SKM-1 treated with dmso at 0.1 percent for 144 hours (cell line): ENCODE measurements around the gene HK1.
"Not testable (repeated sequence)": the region's sequence is repeated elsewhere in the genome, so short reads cannot be mapped to it uniquely, and the experiment has no call there.

Source experiments
- DNase-seq: peaks from one replicate; lab custom pipeline; 2025; ENCODE audit not compliant: unreplicated experiment; lab: John Stamatoyannopoulos, UW

HK1 gene

DNA sequence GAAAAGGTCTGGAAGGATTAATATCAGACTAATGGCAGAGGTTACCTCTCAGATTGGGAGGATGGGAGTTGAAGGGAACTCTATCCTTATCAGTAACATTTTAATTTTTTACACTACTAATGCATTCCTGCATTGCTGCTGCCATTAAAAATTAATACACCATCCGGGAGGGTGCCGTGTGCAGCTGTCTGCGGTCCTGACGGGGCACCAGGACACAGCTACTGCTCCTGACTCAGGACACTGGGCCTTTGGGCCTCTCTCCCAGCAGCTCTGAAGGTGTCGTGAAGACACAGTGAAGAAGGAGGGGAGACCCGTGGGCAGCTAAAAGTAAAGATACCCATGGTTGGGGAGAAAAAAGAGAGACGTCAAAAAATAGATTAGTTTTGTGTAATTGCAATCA, 23.4 kb upstream of the HK1 start:
- no peak for DNase-seq

DNA sequence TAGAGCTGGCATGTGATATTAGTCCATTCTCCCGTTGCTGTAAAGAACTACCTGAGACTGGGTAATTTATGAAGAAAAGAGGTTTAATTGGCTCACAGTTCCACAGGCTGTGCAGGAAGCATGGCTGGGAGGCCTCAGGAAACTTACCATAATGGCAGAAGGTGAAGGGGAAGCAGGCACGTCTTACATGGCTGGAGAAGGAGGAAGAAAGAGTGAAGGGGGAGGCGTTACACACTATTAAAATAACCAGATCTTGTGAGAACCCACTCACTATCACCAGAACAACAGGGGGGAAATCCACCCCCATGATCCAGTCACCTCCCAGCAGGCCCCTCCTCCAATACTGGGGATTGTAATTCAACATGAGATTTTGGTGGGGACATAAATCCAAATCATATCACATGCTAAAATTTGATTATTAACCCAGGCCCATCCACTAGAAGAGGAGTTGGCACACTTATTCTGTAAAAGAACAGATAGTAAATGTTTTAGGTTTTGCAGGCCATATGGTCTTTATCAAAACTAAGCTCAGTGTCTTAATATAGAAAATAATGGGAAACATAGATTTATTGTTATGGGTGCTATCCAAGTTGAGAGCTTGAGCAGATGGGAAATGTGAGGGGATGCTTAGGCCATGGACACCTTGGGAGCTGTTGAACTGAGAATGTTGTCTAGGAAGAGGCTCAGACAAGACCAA, 18.6 kb upstream of the HK1 start:
- DNase-seq = no peak

DNA sequence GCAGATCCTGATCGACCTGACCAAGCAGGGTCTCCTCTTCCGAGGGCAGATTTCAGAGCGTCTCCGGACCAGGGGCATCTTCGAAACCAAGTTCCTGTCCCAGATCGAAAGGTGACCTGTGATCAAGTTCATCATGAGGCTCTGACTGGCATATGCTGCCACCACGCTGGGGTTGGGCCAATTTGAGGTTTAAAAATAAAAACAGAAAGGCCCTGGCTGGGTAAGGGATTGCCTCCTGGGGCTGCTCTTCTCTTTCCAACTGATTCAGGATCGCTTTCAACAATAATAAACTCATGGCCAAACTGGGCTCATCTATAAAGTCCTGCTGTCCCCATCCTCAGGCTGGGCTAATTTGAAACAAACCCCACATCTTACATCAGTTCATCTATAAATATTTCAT, 17.1 kb upstream of the HK1 start:
- DNase-seq = no peak

DNA sequence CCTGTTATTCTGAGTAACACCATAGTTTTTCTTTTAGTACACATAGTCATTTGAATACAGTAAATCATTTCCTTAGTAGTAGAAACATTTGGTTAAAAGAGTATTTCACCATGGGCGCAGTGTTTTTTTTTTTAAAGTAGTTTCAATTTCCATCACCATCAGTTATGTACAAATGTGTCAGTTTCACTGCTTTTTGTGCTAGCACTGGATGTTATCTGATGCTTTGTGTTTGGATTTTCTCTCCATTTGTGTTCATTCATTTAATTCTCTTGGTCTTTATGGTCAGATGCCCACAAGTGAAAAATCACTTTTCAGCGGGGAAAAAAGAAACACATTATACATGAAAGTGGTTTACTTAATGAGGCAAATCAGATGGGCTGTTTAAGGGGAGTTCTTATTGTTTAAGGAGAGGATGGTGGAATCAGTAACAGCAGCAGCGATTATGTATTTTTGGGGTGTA, 16.0 kb upstream of the HK1 start:
- no peak for DNase-seq

DNA sequence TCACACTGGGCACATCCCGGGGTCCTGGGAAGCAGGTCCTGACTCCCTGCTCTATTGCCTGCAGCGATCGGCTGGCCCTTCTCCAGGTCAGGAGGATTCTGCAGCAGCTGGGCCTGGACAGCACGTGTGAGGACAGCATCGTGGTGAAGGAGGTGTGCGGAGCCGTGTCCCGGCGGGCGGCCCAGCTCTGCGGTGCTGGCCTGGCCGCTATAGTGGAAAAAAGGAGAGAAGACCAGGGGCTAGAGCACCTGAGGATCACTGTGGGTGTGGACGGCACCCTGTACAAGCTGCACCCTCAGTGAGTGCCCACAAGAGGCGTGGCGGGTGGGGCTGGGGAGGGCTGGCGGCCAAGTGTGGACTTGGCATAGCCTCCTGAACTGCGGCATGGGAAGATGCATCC, 12.8 kb upstream of the HK1 start:
- DNase-seq = no peak

DNA sequence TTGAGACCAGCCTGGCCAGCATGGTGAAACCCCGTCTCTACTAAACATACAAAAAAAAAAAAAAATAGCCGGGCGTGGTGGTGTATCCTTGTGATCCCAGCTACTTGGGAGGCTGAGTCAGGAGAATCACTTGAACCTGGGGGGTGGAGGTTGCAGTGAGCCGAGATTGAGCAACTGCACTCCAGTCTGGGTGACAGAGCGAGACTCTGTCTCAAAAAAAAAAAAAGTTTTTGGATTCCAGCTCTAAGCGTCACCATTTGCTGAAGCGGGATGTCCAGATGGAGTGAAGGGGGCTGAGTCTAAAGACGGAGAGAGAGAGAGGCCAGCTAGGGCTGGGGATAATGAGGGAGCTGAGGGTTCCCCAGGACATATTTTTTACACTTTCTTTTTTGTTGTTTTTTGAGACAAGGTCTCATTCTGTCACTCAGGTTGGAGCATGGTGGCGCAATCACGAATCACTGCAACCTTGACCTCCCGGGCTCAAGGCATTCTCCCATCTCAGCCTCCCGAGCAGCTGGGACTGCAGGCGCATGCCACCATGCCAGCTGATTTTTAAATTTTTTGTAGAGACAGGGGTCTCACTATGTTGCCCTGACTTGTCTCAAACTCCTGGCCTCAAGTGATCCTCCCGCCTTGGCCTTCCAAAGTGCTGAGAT, 9.4 kb upstream of the HK1 start:
- DNase-seq = no peak

DNA sequence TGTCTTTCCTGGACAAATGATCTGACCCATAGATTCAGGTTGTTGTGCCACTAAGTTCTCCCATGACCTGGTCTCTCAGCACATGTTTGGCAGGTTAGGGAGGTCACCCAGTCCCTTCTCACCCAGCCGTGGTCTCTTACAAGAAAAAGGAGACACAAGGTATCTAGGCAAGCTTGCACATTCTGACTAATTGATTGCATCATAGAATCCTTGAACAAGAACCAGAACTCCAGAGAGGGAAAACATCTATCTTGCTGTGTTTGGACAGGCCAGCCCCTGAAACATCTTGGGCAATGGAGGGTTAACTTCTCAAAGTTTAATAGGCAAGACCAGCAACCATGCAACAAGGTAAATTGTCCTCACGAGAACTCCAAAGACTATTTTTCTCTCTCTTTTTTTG, 8.5 kb upstream of the HK1 start:
- DNase-seq = no peak

DNA sequence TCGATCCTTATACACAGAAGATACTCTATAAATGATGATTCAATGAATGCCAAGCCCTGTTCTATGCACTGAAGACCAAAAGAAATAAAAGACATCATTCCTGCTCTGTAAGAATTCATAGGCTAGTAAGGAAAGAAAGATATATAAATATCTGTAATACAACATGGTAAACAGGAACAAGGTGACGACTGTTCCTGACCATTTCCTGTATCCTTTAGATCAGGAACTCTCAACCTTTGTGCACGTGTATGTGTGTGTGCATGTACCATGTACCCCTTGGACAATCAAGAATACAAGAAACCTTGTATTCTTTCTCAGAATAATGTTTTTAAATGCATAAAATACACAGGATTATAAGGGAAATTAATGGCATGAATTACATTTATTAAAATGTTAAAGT, 7.3 kb upstream of the HK1 start:
- no peak for DNase-seq

DNA sequence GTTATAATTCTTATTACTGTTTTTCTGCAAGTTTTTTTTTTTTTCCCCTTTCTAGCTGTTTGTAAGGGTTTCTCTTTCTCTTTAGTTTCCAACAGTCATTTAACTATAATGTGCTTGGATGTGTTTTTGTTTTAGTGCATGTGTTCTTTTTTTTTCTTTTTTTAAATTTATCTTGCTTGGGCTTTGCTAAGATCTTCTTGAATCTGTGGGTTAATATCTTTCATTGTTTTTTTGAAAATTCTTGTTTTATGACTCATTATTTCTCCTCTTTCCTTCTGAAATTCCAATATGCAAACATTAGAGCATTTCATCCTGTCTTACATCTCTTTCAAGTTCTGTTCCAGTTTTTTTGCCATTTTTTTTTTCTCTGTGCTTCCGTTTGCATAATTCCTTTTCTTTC, 5.7 kb upstream of the HK1 start:
- no peak for DNase-seq

DNA sequence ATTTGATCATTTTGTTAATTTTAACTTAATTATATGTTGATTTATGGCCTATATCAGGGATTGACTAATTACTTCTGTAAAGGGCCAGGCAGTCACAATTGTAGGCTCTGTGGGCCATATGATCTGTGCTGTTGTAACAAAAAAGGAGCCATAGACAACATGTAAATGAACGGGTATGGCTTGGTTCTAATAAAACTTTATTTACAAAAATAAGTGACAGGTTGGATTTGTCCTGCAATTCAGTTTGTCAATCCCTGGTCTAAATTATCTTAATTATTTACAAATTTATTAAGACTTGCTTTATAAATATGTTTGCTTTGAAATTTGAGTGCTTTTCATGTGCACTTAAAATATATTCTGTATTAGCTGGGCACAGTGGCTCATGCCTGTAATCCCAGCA, 2.9 kb upstream of the HK1 start:
- DNase-seq = no peak

DNA sequence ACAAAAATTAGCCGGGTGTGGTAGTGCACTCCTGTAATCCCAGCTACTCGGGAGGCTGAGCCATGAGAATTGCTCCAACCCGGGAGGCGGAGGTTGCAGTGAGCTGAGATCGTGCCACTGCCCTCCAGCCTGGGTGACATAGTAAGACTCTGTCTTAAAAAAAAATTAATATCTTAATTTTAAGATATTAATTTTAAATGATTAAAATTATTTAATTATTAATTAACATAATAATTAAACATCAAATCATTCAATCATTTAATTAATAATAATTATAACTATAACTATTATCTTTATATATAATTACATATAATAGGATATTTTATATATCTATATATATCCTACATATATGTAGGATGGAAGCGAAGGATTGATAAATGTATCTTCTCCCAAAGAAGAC, 1.8 kb upstream of the HK1 start:
- DNase-seq = no peak

DNA sequence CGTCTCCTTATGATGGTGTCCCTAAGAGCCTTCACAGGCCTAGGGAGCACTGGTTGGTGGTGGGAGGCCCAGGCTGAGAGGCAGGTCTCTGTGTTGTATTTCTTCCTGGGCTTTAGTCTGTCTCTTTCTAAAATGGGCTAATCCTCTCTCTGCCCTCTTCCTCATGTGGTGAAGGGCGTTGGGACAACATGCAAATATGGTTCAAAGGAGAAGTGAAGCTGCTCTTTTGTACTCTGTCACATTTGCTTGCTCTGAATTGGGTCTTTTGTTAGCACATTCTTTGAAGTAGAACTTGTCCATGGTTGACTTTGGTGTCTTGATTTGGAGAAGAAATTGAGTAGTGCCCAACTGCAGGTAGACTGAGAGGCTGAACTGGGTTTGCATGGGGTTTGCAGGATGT, 814 bp downstream of the HK1 start:
- DNase-seq = peak; percentile 50

DNA sequence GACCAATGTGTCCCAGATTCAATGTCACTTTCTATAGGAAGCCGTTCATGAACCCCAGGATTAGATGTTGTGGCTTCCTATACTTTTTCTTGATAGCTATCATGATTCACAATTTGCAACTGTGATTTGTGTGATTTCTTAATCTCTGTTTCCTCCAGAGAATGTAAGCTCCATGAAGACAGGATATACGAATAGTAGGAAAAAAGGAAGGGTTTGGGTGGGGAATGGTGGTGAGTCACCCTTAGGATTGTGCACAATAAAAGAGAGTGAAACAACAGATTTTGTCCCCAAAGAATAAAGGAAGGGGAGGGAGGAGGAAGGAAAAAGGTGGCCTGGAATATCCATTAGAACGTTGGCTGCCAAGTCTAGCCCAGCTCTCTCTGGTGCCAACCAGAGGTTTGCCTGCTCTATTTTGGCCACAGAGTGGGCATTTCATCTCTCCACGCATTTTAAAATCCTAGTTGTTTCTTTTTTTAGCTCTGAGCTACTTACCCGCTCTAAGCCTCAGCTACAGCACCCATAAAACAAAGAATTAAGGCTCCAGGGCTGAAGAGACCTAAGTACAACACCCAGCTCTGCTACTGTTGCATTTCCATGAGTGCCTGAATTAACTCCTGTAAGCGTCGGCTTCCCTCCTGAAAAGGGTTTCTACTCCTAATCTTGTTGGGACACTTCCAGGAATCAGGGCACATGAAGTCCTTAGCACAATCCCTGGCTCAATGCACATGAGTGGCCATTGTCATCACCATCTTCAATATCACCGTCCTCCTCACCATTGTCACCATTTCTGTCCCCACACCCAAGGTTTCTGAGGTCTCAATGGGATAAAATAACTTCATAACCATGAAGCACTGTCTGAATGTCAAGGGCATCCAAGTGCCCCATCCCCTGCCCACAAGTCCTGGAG, 3.5 kb downstream of the HK1 start:
- no peak for DNase-seq

DNA sequence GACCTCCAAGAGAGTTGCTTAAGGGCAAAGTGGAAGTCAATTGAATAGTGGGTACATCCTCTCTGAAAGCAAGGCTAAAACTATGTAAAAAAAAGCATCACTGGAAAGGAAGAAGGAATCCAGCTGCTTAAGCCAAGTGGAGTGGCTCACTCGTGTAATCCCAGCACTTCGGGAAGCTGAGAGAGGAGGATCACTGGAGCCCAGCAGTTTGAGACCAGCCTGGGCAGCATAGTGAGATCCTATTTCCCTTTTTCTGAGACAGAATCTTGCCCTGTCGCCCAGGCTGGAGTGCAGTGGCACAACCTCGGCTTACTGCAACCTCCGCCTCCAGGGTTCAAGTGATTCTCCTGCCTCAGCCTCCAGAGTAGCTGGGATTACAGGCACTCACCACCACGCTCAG, 6.1 kb downstream of the HK1 start:
- not testable (repeated sequence) for DNase-seq

DNA sequence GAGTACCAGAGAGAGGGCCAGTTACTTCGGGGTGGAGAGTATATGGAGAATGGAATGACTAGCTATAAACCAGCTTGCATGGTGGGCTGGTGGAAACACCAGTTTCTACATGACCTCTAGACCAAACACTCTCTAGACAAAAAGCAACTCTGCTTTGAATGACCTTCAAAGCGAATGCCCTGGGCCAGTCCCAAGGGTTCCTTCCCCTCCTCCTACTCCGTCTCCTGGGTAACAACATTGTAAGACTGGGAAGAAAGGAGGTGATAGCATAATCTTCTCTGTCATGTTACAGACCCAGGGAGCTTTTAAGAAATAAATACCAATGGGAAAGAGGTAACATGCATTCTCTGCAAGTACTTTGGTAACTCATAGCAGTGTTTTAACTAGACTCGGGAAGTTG, 7.4 kb downstream of the HK1 start:
- DNase-seq = no peak

DNA sequence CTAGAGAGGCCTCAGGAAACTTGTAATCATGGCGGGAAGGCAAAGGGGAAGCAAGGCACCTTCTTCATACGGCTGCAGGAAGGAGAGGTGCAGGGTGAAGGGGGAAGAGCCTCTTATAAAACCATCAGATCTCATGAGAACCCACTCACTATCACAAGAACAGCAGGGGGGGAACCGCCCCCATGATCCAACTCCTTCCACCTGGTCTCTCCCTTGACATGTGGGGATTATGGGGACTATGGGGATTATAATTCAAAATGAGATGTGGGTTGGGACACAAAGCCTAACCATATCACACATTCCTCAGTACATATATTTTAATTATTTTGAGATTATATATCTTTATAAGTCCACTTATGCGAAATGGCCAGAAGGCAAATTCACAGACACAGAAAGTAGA, 8.9 kb downstream of the HK1 start:
- no peak for DNase-seq

DNA sequence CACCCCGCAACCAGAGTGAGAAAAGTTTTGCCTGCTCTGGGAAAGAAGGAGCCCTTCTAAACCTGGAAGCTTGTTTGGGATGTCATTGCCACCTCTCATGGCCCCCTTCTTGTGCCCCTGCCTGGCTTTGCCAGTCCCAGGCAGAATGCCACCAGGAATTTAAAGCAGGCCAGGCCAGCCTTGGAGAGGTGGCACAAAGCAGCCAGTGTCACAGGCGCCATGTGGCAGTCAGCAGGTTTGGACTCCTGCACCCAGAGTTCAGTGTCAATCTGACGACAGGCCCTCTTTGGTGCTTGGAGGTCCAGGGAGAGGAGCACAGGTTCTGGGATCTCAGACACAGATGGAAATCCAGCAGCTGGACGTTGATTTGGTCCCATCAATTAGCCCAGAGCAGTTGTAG, 12.7 kb downstream of the HK1 start:
- DNase-seq = no peak

DNA sequence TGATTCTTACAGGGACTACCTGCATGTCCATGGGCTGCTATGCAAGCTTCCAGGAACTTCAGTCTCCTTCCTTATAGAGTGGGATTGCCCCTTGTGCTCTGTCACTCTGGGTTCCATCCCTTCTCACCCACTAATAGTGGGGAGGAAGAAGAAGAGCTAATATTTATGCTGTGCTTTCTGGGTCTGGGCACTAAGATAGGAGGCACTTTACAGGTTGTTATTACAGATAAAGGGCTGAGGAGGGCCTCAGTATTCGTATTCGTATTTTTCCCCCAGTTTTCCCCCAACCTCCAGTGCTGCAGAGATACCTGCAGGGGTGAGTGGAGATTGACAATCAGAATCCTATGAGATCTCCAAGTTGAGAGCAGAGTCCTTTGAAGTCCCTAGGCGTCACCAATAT, 14.2 kb downstream of the HK1 start:
- no peak for DNase-seq

DNA sequence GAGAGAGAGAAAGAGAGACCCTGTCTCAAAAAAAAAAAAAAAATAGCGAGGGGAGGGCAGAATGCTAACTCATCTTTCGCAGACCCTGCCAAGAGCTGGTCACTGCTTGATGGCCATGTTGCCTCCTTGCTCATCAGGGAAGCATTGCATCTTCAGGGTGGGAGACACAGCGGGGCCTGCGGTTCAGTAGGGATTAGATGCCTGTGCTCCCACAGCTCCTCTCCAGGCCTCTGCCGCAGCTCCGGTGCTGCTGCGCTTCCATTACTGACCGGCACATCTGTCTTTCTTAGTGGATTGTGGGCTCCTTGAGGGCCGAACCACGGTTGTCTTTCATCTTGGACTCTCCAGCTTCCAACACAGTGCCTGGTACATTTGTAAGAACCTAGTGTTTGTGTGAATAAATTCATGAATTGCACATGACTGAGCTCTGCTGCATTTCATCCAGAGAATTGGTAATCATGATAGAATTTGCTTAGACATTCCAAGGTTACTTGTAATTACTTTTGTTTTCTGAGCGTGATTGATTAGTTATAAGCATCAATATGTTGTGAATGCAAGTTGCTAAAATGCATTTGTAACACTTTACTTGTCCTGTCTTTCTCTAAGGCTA, 16.8 kb downstream of the HK1 start:
- DNase-seq = no peak

DNA sequence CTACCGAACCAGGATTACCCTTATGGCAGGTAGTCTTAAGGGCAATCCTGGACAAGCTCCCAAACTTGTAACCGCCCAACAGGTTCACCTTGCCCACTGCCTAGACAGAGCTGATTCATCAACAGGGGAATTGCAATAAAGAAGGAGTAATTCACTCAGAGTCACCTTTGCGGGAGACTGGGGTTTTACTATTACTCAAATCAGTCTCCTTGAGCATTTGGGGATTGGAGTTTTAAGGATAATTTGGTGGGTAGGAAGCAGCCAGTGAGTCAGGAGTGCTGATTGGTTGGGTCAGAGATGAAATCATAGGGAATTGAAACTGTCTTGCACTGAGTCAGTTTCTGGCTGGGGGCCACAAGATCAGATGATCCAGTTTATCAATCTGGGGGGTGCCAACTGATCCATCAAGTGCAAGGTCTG, 25.3 kb downstream of the HK1 start:
- DNase-seq = no peak

DNA sequence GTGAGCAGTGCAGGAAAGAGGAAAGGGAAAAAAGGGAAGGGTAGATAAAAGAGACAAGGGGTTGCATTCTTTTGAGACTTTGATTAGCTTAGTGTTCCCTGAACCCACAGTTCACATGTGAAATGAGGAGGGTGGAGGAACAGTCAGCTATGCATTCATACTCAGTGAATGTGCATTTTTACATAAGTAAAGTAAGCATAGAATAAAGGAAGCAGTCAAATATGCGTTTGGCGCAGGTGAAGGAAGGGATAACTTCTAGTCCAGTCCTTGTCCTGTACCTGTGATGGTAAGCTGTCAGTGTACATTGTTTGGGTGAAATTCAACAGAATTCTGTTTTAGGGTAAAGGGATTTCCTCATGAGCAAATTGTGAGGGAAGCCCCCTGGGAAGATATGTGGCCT, 28.1 kb downstream of the HK1 start:
- DNase-seq = no peak

DNA sequence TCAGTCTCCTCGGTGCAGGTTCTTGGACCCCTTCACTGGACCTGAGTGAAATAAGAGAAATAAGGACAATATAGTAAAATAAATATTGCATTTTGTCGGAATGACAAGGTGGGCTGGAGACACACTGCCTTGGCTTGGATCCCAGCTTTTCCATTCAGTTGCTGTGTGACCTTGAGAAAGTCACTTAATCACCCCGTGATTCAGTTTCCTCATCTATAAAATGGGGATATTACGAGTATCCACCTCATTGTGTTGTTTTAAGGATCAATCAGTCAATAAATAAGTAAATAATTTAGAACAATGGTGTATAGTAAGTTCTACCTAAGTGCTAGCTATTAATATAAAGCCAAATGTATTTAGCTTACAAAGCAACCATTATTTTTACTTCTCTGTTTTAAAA, 29.1 kb downstream of the HK1 start:
- no peak for DNase-seq
